ENCODE measurements around the gene RAB44.

DNA sequence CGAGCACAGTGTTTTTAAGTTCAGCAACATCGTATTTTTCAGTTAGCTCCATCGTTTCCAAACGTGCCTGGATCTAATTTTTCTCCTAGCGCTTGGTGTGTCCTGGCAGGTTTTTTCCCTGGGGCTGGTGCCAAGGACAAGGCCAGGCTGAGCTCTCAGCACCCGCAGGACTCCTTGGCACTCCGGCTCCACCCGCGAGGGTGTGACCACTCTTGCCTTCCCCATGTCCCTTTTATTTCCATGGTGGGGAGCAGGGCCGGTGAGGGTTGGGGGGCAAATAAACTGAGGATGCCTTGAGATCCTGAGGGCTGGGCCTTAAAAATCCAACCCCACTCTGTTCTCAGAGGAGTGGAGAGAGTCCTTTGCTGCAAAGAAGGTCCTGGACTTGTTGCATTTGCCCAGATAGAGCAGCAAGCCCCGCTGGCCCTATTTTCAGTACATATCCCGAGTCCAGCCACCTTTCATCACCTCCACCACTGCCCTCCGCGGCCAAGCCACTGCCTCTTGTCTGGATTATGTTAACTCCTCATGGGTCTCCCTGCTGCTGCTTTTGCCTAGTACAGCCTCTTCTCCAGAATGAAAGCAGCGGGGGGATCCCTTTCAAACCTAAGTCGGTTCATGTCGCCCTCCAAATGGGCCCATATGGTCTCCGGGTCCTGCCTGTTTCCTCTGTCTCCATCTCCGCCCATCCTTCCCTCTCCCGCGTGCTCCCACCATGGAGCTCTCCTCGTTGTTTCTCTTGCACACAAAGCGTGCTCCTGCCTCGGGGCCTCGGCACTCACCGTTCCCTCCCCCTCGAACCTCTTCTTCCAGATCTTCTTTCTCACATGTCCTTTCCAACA lies 4.5 kb upstream of the RAB44 start:
- TF ChIP-seq, protein P1, sequence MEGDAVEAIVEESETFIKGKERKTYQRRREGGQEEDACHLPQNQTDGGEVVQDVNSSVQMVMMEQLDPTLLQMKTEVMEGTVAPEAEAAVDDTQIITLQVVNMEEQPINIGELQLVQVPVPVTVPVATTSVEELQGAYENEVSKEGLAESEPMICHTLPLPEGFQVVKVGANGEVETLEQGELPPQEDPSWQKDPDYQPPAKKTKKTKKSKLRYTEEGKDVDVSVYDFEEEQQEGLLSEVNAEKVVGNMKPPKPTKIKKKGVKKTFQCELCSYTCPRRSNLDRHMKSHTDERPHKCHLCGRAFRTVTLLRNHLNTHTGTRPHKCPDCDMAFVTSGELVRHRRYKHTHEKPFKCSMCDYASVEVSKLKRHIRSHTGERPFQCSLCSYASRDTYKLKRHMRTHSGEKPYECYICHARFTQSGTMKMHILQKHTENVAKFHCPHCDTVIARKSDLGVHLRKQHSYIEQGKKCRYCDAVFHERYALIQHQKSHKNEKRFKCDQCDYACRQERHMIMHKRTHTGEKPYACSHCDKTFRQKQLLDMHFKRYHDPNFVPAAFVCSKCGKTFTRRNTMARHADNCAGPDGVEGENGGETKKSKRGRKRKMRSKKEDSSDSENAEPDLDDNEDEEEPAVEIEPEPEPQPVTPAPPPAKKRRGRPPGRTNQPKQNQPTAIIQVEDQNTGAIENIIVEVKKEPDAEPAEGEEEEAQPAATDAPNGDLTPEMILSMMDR (IDR thresholded peaks at IDR 0.05): no peak
- TF ChIP-seq POLR2A (IDR thresholded peaks at IDR 0.05) (no peak), POLR2AphosphoS5 (IDR thresholded peaks at IDR 0.05) (no peak), EP300 (IDR thresholded peaks at IDR 0.05) (no peak)
